ENCODE measurements around the gene ATP2A3.

ATP2A3 gene

DNA sequence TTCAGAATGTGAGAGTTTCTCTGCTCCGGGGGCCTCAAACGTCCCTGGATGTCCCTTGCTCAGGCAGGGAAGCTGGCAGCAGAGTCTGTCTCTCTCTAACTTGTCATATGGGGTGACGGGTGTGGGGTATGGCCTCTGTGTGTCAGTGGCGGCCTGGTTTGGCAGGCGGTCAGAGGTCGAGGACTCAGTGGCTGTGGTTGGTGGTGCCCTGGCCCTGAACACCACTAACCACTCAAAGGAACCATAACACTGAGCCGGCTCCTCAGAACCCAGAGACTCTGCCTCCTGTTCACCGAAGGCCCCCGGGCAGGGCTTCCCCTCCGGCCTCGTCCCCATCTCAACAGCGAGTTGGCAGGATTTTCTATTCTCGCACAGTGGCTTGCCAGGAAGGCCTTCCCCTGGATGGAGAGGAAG lies 48.6 kb downstream of the ATP2A3 start:
- TF ChIP-seq GATA3 (IDR thresholded peaks at IDR 0.05; ENCODE audit: low read depth, low read length) (no peak), GATA2 (IDR thresholded peaks at IDR 0.05; ENCODE audit: low read depth, low read length) (no peak)

DNA sequence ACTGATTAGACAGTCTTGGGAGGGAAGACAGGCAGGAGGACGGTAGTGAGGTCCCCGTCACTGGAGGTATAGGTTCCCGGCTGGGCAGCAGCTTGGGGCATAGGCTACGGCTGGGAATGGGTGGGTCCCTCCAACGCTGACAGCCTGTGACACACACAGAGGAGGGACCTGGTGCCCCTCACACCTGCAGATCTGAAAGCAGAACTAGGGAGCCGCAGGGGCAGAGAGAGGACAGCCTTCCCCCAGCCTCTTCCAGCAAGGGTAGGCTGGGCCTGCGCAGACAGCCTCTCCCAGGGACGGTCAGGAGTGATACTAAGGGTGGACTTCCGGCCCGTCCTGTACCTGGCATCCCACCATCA lies 49.9 kb downstream of the ATP2A3 start:
- no peak for TF ChIP-seq GATA2 (IDR thresholded peaks at IDR 0.05; ENCODE audit: low read depth, low read length)

DNA sequence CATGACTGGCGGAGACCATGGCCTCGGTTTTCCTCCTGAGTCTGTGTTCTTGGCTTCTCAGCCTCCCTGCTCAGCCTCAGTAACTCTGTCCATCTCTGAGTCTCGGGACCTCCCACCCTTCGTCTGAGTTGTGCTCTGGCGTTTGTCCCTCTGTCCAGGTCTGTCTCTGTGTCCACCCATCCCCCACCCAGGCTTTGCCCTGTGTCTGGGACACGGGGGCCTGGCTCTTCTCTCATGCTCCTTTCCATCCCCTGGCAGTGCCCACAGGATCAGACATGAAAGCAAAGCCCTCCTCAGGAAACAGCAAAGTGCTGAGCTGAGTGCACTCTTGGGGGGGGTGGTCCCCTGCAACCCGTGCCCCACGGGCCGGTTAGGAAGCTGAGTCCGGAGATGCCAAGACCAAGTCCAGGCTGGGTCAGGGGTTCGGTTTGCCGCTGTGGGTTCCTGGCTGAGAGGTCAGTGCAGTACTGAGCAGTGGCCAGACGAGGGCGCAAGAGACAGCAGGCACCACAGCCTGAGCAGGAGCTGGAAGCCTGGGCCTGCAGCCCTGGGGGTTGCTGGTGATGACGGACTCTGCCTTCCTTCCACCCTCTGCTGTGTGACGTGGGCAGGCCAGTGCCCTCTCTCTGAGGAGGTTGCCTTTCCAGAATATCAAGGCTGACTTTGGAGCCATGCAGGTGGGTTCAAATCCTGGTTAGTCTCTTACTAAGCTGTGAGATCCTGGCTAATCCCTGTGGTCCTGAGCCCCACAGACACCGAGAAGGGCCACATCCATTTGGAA lies 50.5 kb downstream of the ATP2A3 start:
- TF ChIP-seq GATA2 (IDR thresholded peaks at IDR 0.05; ENCODE audit: low read depth, low read length) = no peak
- no peak for TF ChIP-seq GATA3 (IDR thresholded peaks at IDR 0.05; ENCODE audit: low read depth, low read length)

DNA sequence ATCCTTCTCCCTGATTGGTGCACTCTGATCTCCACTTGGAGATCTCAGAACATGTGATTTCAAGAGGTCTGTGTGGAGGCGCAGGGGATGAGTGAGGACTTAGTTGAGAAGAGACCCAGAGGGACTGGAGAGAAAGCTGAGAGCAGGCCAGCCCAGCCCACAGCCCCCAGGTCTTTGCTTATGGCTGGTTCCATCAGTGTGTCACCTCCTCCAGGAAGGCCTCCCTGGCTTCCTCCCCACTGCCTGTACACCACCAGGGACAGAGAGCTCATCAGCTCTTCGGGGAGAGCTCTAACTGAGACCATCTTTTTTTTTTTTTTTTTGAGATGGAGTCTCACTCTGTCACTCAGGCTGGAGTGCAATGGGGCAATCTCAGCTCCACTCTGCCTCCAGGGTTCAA lies 51.4 kb downstream of the ATP2A3 start:
- TF ChIP-seq GATA2 (IDR thresholded peaks at IDR 0.05; ENCODE audit: low read depth, low read length) = no peak
- TF ChIP-seq GATA3 (IDR thresholded peaks at IDR 0.05; ENCODE audit: low read depth, low read length) = no peak

DNA sequence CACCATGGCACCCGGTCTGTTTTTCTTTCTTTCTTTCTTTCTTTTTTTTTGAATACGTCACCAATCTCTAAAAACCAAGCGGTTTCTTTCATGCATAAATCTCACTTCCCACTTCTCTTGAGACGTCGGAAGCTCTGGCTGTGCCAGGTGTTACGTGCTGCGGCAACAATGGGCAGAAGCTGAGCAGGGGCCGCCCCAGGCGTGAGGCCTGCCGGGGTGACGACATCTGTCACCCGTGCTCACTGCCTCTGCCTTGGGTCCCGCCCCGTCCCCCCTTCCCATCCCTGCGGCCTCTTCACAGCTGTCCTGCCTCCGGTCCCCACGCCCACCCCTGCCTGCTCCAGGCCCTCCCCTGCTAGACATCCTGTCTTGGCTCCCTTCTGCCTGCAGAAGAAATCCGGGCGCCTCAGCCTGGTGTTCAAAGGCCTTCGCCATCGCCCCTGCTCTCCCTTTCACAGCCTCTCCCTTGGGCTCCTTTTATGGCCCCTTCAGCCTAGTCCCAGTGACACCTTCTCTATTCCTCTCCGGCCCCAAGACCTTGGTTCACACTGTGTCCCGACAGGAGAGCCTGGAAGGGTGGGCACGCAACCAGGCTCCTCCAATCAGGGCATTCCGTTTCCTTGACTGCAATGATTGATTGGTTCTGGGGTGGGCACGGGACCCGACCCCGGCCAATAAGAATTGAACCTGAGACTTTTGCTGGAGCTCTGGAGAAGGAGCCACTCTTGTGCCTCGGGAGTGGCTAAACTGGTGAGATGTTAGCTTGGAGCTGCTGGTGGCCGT lies 52.8 kb downstream of the ATP2A3 start:
- no peak for TF ChIP-seq GATA2 (IDR thresholded peaks at IDR 0.05; ENCODE audit: low read depth, low read length)
- TF ChIP-seq GATA3 (IDR thresholded peaks at IDR 0.05; ENCODE audit: low read depth, low read length) = no peak

DNA sequence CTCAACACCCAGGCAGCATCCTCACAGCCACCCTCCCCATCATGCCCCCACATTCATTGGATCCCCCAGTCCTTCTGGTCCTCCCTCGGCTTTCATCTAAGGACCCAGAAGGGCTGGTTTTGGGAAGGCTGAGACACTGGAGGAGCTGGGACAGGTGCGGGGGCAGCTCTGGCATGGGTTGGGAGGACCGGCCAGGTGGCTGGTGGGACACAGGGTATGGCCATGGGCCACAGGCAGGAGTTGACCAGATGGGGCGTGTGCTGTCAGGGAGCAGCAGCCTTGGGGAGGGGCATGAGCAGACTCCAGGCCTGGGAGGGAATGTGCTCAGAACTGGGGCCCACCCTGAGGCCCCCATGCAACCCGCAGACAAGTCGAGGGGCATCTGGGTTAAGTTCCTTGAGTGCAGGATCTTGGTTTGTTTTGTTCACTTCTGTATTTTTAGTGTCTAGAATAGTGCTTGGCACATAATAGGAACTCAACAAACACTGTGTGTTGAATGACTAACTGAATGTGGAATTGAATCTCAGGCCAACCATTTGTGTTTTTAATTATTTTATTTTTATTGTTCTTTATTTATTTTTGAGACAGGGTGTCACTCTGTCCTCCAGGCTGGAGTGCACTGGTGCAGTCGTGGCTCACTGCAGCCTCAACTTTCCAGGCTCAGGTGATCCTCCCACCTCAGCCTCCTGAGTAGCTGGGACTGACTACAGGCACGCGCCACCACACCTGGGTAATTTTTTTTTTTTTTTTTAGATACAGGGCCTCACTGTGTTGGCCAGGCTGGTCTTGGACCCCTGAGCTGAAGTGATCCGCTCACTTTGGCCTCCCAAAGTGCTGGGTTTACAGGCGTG lies 53.6 kb downstream of the ATP2A3 start:
- TF ChIP-seq GATA3 (IDR thresholded peaks at IDR 0.05; ENCODE audit: low read depth, low read length) = no peak
- no peak for TF ChIP-seq GATA2 (IDR thresholded peaks at IDR 0.05; ENCODE audit: low read depth, low read length)

DNA sequence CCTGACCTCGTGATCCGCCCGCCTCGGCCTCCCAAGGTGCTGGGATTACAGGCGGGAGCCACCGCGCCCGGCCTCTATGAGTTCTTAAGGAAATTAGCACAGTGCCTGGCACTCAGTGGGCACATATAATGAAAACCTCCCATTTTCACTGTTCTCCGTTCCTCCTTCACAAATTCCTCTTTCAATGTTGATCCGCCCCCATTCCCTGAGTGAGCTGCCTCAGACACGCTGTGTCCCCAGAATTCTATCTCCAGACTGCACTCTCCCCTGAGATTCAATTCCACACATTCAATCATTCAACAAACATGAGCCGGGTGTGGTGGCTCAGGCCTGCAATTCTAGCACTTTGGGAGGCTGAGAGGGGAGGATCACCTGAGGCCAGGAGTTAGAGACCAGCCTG lies 55.0 kb downstream of the ATP2A3 start:
- TF ChIP-seq GATA2 (IDR thresholded peaks at IDR 0.05; ENCODE audit: low read depth, low read length) (no peak), GATA3 (IDR thresholded peaks at IDR 0.05; ENCODE audit: low read depth, low read length) (no peak)

DNA sequence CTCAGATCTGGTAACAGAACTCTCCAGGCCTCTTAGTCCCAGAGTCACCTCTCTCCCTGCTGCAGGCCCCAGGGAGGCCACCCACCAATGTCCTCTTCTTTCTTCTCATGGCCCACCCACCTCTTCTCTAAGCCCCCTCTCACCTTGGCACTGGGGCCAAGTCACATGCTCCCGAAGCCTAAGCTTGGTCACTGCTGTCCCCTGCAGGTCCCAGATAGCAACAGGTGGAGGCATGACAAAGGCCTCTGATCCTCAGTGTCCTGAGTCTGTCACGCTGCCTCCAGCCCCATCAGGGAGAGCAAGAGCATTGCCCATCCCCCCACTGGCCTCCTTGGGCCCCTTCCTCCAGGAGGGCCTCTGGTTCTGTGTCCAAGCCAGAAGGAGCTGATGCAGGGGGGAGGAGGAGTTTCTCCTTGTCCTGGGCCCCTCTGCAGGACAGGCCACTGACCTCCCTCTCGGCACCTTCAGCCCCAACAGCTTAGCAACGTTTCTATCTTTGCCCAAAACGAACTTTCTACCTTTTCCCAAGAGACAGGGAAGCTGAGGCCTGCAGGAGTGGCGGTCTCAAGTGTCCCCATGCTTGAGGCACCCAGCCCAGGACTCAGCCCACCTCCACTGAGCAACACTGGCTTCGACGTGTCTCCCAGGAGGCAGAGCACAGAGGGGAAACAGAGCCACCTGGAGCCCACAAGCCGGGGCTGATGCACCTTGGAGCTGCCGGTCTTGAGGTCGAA lies 56.6 kb downstream of the ATP2A3 start:
- no peak for TF ChIP-seq GATA3 (IDR thresholded peaks at IDR 0.05; ENCODE audit: low read depth, low read length)
- no peak for TF ChIP-seq GATA2 (IDR thresholded peaks at IDR 0.05; ENCODE audit: low read depth, low read length)

DNA sequence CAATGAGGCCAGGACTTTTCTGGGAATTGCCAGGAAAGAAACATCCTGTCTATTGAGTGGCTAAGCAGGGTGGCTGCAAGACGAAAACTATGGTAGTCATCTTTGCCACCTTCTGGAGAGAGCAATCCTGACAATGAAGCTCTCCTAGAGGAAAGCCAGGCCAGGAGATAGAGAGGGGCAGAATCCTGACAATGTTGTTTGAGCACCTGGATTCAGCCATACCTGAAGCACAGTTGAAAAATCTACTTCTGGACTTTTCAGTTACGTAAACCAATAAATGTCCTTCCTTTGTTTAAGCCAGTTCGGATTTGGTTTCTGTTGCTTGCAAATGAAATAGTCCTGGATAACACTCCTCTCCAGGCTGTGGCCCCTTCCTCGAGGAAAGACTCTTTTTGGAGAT lies 57.4 kb downstream of the ATP2A3 start:
- TF ChIP-seq GATA2 (IDR thresholded peaks at IDR 0.05; ENCODE audit: low read depth, low read length) = no peak
- TF ChIP-seq GATA3 (IDR thresholded peaks at IDR 0.05; ENCODE audit: low read depth, low read length) = no peak

DNA sequence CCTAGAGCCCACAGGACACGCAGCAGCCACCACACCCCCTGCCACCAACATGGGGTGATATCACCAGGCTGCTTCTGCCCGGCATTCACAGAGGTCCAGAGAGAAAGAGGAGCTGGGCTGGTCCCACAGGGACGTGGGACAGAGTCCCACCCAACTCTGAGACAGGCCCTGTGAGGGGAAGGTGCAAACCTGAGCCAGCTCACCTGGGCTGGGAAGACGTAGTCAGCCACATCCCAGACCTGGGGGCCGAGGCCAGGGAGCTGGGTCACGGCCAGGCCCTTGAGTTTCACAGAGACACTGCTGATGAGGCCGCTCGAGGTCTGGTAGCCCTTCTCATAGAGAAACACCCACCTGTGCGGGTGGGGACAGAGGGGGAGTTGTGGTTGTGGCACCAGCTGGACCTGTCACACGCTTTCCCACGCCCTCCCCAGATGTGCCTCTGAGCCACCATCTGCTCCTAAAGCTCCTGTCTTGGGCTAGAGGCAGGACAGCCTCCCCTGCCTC lies 59.2 kb downstream of the ATP2A3 start:
- TF ChIP-seq GATA3 (IDR thresholded peaks at IDR 0.05; ENCODE audit: low read depth, low read length) = no peak

DNA sequence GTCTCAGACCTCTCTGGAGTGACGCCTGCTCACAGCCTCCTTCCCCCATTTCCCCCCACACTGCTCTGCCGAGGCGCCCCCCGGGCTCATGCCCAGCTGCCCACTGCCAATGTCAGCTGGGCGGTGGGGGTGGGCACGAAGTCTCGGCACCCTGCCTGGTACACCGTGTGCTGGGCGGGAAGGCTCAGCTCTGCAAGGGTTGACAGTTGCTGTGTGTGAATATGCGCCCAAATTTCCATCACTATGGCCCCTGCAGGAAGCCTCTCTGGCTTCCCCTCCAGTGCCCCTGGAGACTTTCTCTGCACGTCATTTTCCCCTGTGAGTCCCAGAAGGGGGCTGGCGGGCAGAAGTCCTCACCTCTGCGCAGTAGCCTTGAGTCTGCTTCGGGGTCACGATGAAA lies 59.7 kb downstream of the ATP2A3 start:
- TF ChIP-seq GATA2 (IDR thresholded peaks at IDR 0.05; ENCODE audit: low read depth, low read length) = no peak
- no peak for TF ChIP-seq GATA3 (IDR thresholded peaks at IDR 0.05; ENCODE audit: low read depth, low read length)

DNA sequence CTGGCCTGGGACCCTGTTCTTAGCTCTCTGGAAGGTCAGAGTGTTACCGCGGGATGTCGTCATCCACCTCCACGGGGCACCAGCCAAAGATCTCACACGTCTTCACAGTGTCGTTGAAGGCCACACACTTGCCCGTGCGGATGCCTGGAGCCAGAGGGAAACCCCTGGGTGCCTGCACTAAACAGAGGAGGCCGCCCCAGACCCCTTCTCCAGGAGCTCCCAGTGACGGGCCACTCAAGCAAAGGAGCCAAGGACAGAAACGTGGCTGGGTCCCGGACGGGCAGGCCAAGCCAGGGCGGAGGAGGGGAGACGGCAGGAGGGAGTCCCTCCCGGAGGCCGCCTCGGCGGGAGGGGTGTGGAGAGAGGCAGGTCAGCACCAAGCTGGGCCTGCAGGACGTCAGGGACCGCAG lies 60.4 kb downstream of the ATP2A3 start:
- no peak for TF ChIP-seq GATA3 (IDR thresholded peaks at IDR 0.05; ENCODE audit: low read depth, low read length)
- no peak for TF ChIP-seq GATA2 (IDR thresholded peaks at IDR 0.05; ENCODE audit: low read depth, low read length)

DNA sequence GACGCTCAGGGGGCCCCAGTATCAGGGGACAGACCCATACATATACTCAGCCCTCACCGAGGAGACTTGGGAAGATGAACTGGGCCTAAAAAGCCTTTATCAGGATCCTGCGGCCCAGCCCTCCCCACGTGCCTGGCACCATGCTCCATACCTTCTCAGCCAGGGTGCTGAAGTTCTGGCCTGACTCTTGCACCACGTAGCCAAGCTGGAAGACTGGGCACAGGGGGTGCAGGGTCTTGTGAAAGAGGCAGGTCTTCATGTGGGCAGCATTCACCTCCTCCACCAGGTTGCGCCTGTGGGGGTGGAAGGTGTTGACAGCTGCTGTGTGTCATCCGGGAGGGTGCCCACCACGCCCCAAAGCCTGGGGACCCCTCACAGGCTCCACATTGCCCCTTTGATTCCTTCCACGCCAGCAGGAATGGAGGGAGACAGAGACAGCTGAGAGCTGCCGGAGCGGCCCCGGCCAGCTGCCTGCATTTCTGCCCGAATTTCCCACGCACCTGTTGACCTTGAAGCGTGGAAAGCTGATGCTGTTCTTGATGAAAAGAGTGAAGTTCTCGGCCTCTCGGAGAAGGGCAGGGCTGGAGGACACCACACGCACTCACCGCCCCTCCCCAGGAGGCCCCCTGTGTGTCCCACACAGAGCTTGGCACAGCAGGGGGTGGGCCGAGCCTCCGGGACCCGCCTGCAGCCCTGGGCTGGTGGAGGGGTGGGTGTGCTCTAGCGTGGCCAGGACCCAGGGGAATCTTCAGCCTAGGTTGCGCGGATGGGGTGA lies 61.0 kb downstream of the ATP2A3 start:
- TF ChIP-seq GATA3 (IDR thresholded peaks at IDR 0.05; ENCODE audit: low read depth, low read length) (no peak), GATA2 (IDR thresholded peaks at IDR 0.05; ENCODE audit: low read depth, low read length) (no peak)
